Caco-2 (cell line): ENCODE data around the gene RWDD3. TPM values are rescaled to one million over a fixed set of nuclear protein-coding genes. Genes with fewer than 3 reads are reported as not detected.

Source experiments
- BruUV-seq: library from RNA; stranded (reverse); fragments of 400-500 nt; replicated peaks from 2 replicates; lab custom pipeline; 2021; lab: Mats Ljungman, UMichigan
- CTCF ChIA-PET: fragments of 300-600 bp; sonication (Branson Sonifier 250); formaldehyde crosslinking; loops from one replicate; lab custom pipeline; 2022; ENCODE audit warnings: antibody characterized with exemption; lab: Charles Lee
- POLR2A ChIA-PET: fragments of 300-600 bp; sonication (Branson Sonifier 250); formaldehyde crosslinking; loops from one replicate; lab custom pipeline; 2022; ENCODE audit warnings: antibody characterized with exemption; lab: Charles Lee
- DNase-seq, 2 experiments: peaks; one replicate each; pipeline versions ENCODE4 v3.0.0 to v3.0.0-alpha.2; 2020 to 2022
- H3K27me3 ChIP-seq: replicated peaks from 2 replicates; pipeline ENCODE4 v1.6.0; 2011; ENCODE audit warnings: low read length; ENCODE audit not compliant: control insufficient read depth, insufficient read depth
- H3K36me3 ChIP-seq: 2 replicates; pipeline ENCODE4 v1.5.1; 2011; ENCODE audit warnings: low read length; ENCODE audit not compliant: control insufficient read depth, insufficient read depth
- H3K4me1 ChIP-seq: fragments of 250-450 bp; sonication (Bioruptor Pico); 2 replicates; pipeline ENCODE4 v1.5.1; 2020; ENCODE audit warnings: mild to moderate bottlenecking
- H3K4me3 ChIP-seq: 2 replicates; pipeline ENCODE4 v1.5.1; 2011; ENCODE audit warnings: low read depth, mild to moderate bottlenecking, control low read depth, low read length
- H3K9me3 ChIP-seq: fragments of 250-450 bp; sonication (Bioruptor Pico); 2 replicates; pipeline ENCODE4 v1.5.1; 2020; ENCODE audit warnings: mild to moderate bottlenecking, moderate library complexity
- H3K27ac Mint-ChIP-seq: one replicate; pipeline ENCODE4 v1.8.0; 2022; ENCODE audit warnings: mixed read lengths; ENCODE audit not compliant: unreplicated experiment
- H3K27me3 Mint-ChIP-seq: one replicate; pipeline ENCODE4 v1.8.0; 2022; ENCODE audit warnings: mixed read lengths; ENCODE audit not compliant: insufficient read depth, unreplicated experiment
- H3K36me3 Mint-ChIP-seq: one replicate; pipeline ENCODE4 v1.8.0; 2022; ENCODE audit warnings: mild to moderate bottlenecking, mixed read lengths; ENCODE audit not compliant: insufficient read depth, unreplicated experiment
- H3K4me1 Mint-ChIP-seq: one replicate; pipeline ENCODE4 v1.8.0; 2022; ENCODE audit warnings: low read depth, mixed read lengths; ENCODE audit not compliant: unreplicated experiment
- H3K4me3 Mint-ChIP-seq: one replicate; pipeline ENCODE4 v1.8.0; 2022; ENCODE audit warnings: mild to moderate bottlenecking, moderate library complexity, mixed read lengths; ENCODE audit not compliant: unreplicated experiment
- H3K9me3 Mint-ChIP-seq: one replicate; pipeline ENCODE4 v1.8.0; 2022; ENCODE audit warnings: mixed read lengths; ENCODE audit not compliant: unreplicated experiment
- CTCF ChIP-seq, 2 experiments: fragments of 200-600 bp in 1 of 2; IDR thresholded peaks; 1 replicate in 1 of 2; 2 replicates in 1 of 2; pipeline versions ENCODE4 v1.5.1 to v1.8.0; 2011 to 2022; ENCODE audit warnings: antibody characterized with exemption in 1 of 2, control low read depth in 1 of 2, inconsistent platforms in 1 of 2, low read depth in 1 of 2, low read length in 1 of 2, mild to moderate bottlenecking in 1 of 2, moderate library complexity in 1 of 2; ENCODE audit not compliant: insufficient read depth in 1 of 2, severe bottlenecking in 1 of 2, unreplicated experiment in 1 of 2
- intact Hi-C: fragments of 100-400 bp; cut with micrococcal nuclease; formaldehyde crosslinking; loops from one replicate; pipeline ENCODE4 v1.10.0; 2022; ENCODE audit not compliant: unreplicated experiment
- total RNA-seq: library from RNA; stranded (reverse); gene quantifications from 2 replicates; pipeline ENCODE4 v1.2.3, GENCODE V29; 2022

Gene RWDD3
- total RNA-seq, 1 experiment from 2014 or later: 13.3 TPM

- Histone ChIP-seq H3K4me1 (no peaks in the 10 kb centered on the region), H3K9me3 (no peaks in the 10 kb centered on the region)
- CTCF ChIA-PET: no interaction called here
Measured at GRCh38 chr1:95216292-95216990, 17.6 kb upstream of the RWDD3 start.

GRCh38 chr1:95217371-95217770 lies 16.6 kb upstream of the RWDD3 start:
- ChIA-PET CTCF (no interaction called here), POLR2A (no interaction called here)
- no peaks in the 10 kb centered on the region for H3K4me1 Mint-ChIP-seq
- no peak overlapping the region for H3K27ac Mint-ChIP-seq
- intact Hi-C loops: no loop called here
- no peaks in the 10 kb centered on the region for H3K9me3 Mint-ChIP-seq
- H3K4me1 ChIP-seq: no peaks in the 10 kb centered on the region
- no peak overlapping the region for H3K4me3 ChIP-seq
- no peaks in the 10 kb centered on the region for H3K9me3 ChIP-seq
- no peak for DNase-seq
- no peaks in the 10 kb centered on the region for H3K27me3 Mint-ChIP-seq
- H3K36me3 ChIP-seq: no peaks in the 10 kb centered on the region
- H3K4me3 Mint-ChIP-seq: no peak overlapping the region
- TF ChIP-seq CTCF (IDR thresholded peaks at IDR 0.05; ENCODE audit: insufficient read depth in 1 of 2, low read depth in 1 of 2, low read length in 1 of 2, severe bottlenecking in 1 of 2, unreplicated experiment in 1 of 2): no peak
- H3K27me3 ChIP-seq: no peaks in the 10 kb centered on the region
- no TSS peak for BruUV-seq
- no peaks in the 10 kb centered on the region for H3K36me3 Mint-ChIP-seq

More at GRCh38 chr1:95216292-95216990, 17.6 kb upstream of the RWDD3 start:
- no TSS peak for BruUV-seq
- Histone ChIP-seq H3K36me3 (no peaks in the 10 kb centered on the region), H3K27me3 (no peaks in the 10 kb centered on the region), H3K4me3 (no peak overlapping the region)
- POLR2A ChIA-PET: no interaction called here
- Mint-ChIP-seq H3K4me1 (no peaks in the 10 kb centered on the region), H3K9me3 (no peaks in the 10 kb centered on the region), H3K36me3 (no peaks in the 10 kb centered on the region), H3K27ac (no peak overlapping the region), H3K27me3 (no peaks in the 10 kb centered on the region), H3K4me3 (no peak overlapping the region)
- intact Hi-C loops: no loop called here
- DNase-seq: no peak
- TF ChIP-seq CTCF (IDR thresholded peaks at IDR 0.05; ENCODE audit: insufficient read depth in 1 of 2, low read depth in 1 of 2, low read length in 1 of 2, severe bottlenecking in 1 of 2, unreplicated experiment in 1 of 2): no peak

GRCh38 chr1:95219407-95219806 lies 14.6 kb upstream of the RWDD3 start:
- ChIA-PET CTCF (no interaction called here), POLR2A (no interaction called here)
- no peak for DNase-seq
- Mint-ChIP-seq H3K9me3 (no peaks in the 10 kb centered on the region), H3K4me1 (no peaks in the 10 kb centered on the region), H3K27ac (no peak overlapping the region), H3K4me3 (no peak overlapping the region), H3K27me3 (no peaks in the 10 kb centered on the region), H3K36me3 (no peaks in the 10 kb centered on the region)
- Histone ChIP-seq H3K27me3 (no peaks in the 10 kb centered on the region), H3K4me1 (no peaks in the 10 kb centered on the region), H3K9me3 (no peaks in the 10 kb centered on the region), H3K4me3 (no peak overlapping the region), H3K36me3 (no peaks in the 10 kb centered on the region)
- intact Hi-C loops: no loop called here
- no TSS peak for BruUV-seq
- TF ChIP-seq CTCF (IDR thresholded peaks at IDR 0.05; ENCODE audit: insufficient read depth in 1 of 2, low read depth in 1 of 2, low read length in 1 of 2, severe bottlenecking in 1 of 2, unreplicated experiment in 1 of 2): no peak
